Mesothelial cell of epicardium (in vitro differentiated cells): ENCODE results near the gene ANK3. TPM values are rescaled to one million over a fixed set of nuclear protein-coding genes. Genes with fewer than 3 reads are reported as not detected.

Source experiments
- DNase-seq, 2 experiments: peaks; one replicate each; pipeline ENCODE4 v3.0.0; 2021; ENCODE audit warnings: low spot score in 2 of 2; ENCODE audit not compliant: unreplicated experiment in 2 of 2
- H3K27ac Mint-ChIP-seq: 2 replicates; pipeline ENCODE4 v1.8.0; 2021; ENCODE audit warnings: mixed read lengths
- H3K27me3 Mint-ChIP-seq: 2 replicates; pipeline ENCODE4 v1.8.0; 2021; ENCODE audit warnings: low read depth, mixed read lengths
- H3K36me3 Mint-ChIP-seq: 2 replicates; pipeline ENCODE4 v1.8.0; 2021; ENCODE audit warnings: mixed read lengths
- H3K4me1 Mint-ChIP-seq: 2 replicates; pipeline ENCODE4 v1.8.0; 2021; ENCODE audit warnings: mixed read lengths
- H3K4me3 Mint-ChIP-seq: 2 replicates; pipeline ENCODE4 v1.8.0; 2021; ENCODE audit warnings: mild to moderate bottlenecking, moderate library complexity, mixed read lengths
- H3K9me3 Mint-ChIP-seq: 2 replicates; pipeline ENCODE4 v1.8.0; 2021; ENCODE audit warnings: mixed read lengths
- CTCF ChIP-seq: fragments of 200-600 bp; sonication (generic); IDR thresholded peaks from one replicate; pipeline ENCODE4 v1.5.0; 2021; ENCODE audit warnings: antibody characterized with exemption; ENCODE audit not compliant: unreplicated experiment
- total RNA-seq: library from RNA; stranded (reverse); gene quantifications from 3 replicates; pipeline ENCODE4 v1.2.1, GENCODE V29; 2021

The ANK3 gene
- total RNA-seq, 1 donor from 2014 or later: 242 TPM

- Mint-ChIP-seq H3K36me3 (peaks cover 9% of the 10 kb centered on the region), H3K27ac (no peak overlapping the region), H3K27me3 (no peaks in the 10 kb centered on the region), H3K4me3 (no peak overlapping the region), H3K9me3 (no peaks in the 10 kb centered on the region), H3K4me1 (peaks cover 38% of the 10 kb centered on the region)
- no peak for TF ChIP-seq CTCF
- DNase-seq: no peak
Observed at GRCh38 chr10:60235001-60235400, 154.7 kb downstream of the ANK3 start.

GRCh38 chr10:60234551-60234950, 155.1 kb downstream of the ANK3 start:
- Mint-ChIP-seq H3K27me3 (no peaks in the 10 kb centered on the region), H3K4me1 (peaks cover 38% of the 10 kb centered on the region), H3K27ac (no peak overlapping the region), H3K36me3 (peaks cover 8% of the 10 kb centered on the region), H3K9me3 (no peaks in the 10 kb centered on the region), H3K4me3 (no peak overlapping the region)
- TF ChIP-seq CTCF: no peak
- DNase-seq: no peak

- DNase-seq: no peak
- Mint-ChIP-seq H3K4me1 (peaks cover 13% of the 10 kb centered on the region), H3K27ac (peak overlapping the region; percentile 18), H3K36me3 (peaks cover 12% of the 10 kb centered on the region), H3K4me3 (no peak overlapping the region), H3K9me3 (peaks cover 10% of the 10 kb centered on the region), H3K27me3 (no peaks in the 10 kb centered on the region)
- no peak for TF ChIP-seq CTCF
Observed at GRCh38 chr10:60230892-60231291, 158.8 kb downstream of the ANK3 start.

- Mint-ChIP-seq H3K4me1 (peaks cover 5% of the 10 kb centered on the region), H3K27ac (no peak overlapping the region), H3K36me3 (peaks cover 8% of the 10 kb centered on the region), H3K4me3 (no peak overlapping the region), H3K9me3 (peaks cover 12% of the 10 kb centered on the region), H3K27me3 (no peaks in the 10 kb centered on the region)
- DNase-seq: no peak
- TF ChIP-seq CTCF: no peak
Observed at GRCh38 chr10:60224066-60224705, 165.5 kb downstream of the ANK3 start.

GRCh38 chr10:60222047-60222446, 167.6 kb downstream of the ANK3 start:
- no peak overlapping the region for H3K27ac Mint-ChIP-seq
- peaks cover 5% of the 10 kb centered on the region for H3K4me1 Mint-ChIP-seq
- peaks cover 21% of the 10 kb centered on the region for H3K36me3 Mint-ChIP-seq
- peaks cover 24% of the 10 kb centered on the region for H3K9me3 Mint-ChIP-seq
- no peak for DNase-seq
- no peak for TF ChIP-seq CTCF
- no peak overlapping the region for H3K4me3 Mint-ChIP-seq
- H3K27me3 Mint-ChIP-seq: no peaks in the 10 kb centered on the region

- Mint-ChIP-seq H3K4me3 (no peak overlapping the region), H3K9me3 (peaks cover 40% of the 10 kb centered on the region), H3K27ac (no peak overlapping the region), H3K36me3 (peaks cover 43% of the 10 kb centered on the region), H3K27me3 (no peaks in the 10 kb centered on the region), H3K4me1 (peaks cover 8% of the 10 kb centered on the region)
- no peak for TF ChIP-seq CTCF
- no peak for DNase-seq
Observed at GRCh38 chr10:60212195-60212594, 177.5 kb downstream of the ANK3 start.
